Neural crest cell (in vitro differentiated cells): ENCODE results near the gene DIRAS1. TPM values are rescaled to one million over a fixed set of nuclear protein-coding genes. Genes with fewer than 3 reads are reported as not detected.
"Not testable (repeated sequence)": the region's sequence is repeated elsewhere in the genome, so short reads cannot be mapped to it uniquely, and the experiment has no call there.

ENCODE experiments used
- DNase-seq: peaks from one replicate; pipeline ENCODE4 v3.0.0; 2021; ENCODE audit warnings: low read depth, mixed read lengths, low spot score
- H3K27ac Mint-ChIP-seq: one replicate; pipeline ENCODE4 v1.8.0; 2021; ENCODE audit warnings: mild to moderate bottlenecking, mixed read lengths; ENCODE audit not compliant: unreplicated experiment
- H3K27me3 Mint-ChIP-seq: 2 replicates; pipeline ENCODE4 v1.8.0; 2021; ENCODE audit warnings: low read depth, mild to moderate bottlenecking, mixed read lengths
- H3K36me3 Mint-ChIP-seq: 2 replicates; pipeline ENCODE4 v1.8.0; 2021; ENCODE audit warnings: low read depth, mild to moderate bottlenecking, mixed read lengths
- H3K4me1 Mint-ChIP-seq: 2 replicates; pipeline ENCODE4 v1.8.0; 2021; ENCODE audit warnings: mixed read lengths
- H3K4me3 Mint-ChIP-seq: one replicate; pipeline ENCODE4 v1.8.0; 2021; ENCODE audit warnings: mild to moderate bottlenecking, mixed read lengths
- H3K9me3 Mint-ChIP-seq: 2 replicates; pipeline ENCODE4 v1.8.0; 2021; ENCODE audit warnings: mixed read lengths
- CTCF ChIP-seq: fragments of 200-600 bp; sonication (generic); conservative IDR thresholded peaks from 2 replicates; pipeline ENCODE4 v1.5.0; 2021; ENCODE audit warnings: antibody characterized with exemption, mild to moderate bottlenecking
- total RNA-seq: library from RNA; stranded (reverse); gene quantifications from 2 replicates; pipeline ENCODE4 v1.2.1, GENCODE V29; 2021

DIRAS1 gene
- total RNA-seq, 1 donor from 2014 or later = 19.9 TPM

DNA sequence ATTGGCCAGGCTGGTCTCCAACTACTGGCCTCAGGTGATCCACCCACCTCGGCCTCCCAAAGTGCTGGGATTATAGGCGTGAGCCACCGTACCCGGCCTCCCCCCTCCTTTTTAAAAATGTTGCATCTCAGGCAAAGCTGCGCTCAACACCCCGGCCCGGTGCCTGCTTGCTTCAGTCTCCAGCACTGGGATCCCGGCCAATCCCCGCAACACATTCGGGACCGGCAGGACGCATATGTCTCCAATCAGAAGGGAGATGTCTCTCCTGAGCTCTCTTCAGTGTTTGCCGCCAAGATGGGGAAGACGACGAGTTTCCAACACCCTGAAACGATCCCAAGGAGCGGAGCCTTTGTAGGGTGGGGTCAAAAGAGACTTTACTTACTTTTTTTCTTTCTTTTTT, 34.8 kb downstream of the DIRAS1 start:
- no peak overlapping the region for H3K27ac Mint-ChIP-seq
- H3K4me3 Mint-ChIP-seq = no peak overlapping the region
- peaks cover 7% of the 10 kb centered on the region for H3K36me3 Mint-ChIP-seq
- DNase-seq = no peak
- peaks cover 16% of the 10 kb centered on the region for H3K4me1 Mint-ChIP-seq
- no peaks in the 10 kb centered on the region for H3K27me3 Mint-ChIP-seq
- TF ChIP-seq CTCF = no peak
- no peaks in the 10 kb centered on the region for H3K9me3 Mint-ChIP-seq

DNA sequence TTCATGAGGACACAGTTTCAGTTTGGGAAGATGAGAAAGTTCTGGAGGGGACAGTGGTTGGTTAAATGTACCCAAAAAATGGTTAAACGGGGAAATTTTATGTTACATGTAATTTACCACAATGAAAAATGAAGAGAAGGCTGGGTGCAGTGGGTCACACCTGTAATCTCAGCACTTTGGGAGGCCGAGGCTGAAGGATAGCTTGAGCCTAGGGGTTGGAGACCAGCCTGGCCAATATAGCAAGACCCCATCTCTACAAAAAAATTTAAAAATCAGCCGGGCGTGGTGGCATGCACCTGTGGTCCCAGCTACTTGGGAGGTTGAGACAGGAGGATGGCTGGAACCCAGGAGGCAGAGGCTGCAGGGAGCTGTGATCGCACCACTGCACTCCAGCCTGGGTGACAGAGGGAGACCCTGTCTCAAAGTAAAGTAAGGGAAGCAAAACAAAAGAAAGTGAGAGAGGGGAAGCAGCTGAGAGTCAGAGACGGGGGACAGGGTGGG, 35.9 kb downstream of the DIRAS1 start:
- Mint-ChIP-seq H3K27me3 (no peaks in the 10 kb centered on the region), H3K9me3 (no peaks in the 10 kb centered on the region), H3K4me1 (peaks cover 16% of the 10 kb centered on the region), H3K4me3 (no peak overlapping the region), H3K27ac (no peak overlapping the region), H3K36me3 (peaks cover 7% of the 10 kb centered on the region)
- no peak for DNase-seq
- no peak for TF ChIP-seq CTCF

DNA sequence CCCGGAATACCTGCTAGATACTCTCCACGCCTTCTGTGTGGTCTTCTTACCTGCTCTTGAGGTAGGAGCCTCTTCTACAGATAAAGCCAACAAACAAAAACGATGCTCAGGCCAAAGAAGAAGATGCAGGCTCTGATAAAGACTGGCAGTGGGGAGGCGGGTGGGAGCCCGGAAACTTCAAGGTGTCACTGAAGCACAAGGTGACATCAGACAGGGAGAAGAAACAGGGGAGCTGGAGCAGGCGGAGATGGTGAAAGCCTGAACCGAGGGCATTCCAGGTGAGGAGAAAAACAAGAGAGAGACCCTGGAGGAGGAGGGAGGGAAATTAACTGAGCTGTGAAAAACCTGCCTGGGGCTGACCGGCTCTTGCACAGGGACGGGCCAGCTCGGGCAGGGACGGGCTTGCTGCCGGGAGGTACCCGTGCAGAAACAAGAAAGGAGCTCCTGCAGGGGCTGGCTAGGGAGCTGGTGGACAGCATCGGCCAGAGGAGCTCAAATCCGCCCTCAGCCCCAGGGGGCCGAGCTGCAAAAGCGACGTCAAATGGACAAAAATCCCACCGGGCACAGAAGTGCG, 37.7 kb downstream of the DIRAS1 start:
- Mint-ChIP-seq H3K4me1 (peaks cover 16% of the 10 kb centered on the region), H3K36me3 (peaks cover 3% of the 10 kb centered on the region), H3K9me3 (no peaks in the 10 kb centered on the region), H3K4me3 (no peak overlapping the region), H3K27ac (no peak overlapping the region), H3K27me3 (no peaks in the 10 kb centered on the region)
- no peak for TF ChIP-seq CTCF
- DNase-seq = no peak

GRCh38 chr19:2680808-2681207, 40.4 kb downstream of the DIRAS1 start:
- no peak for DNase-seq
- Mint-ChIP-seq H3K27ac (no peak overlapping the region), H3K9me3 (no peaks in the 10 kb centered on the region), H3K4me3 (no peak overlapping the region), H3K27me3 (peaks cover 3% of the 10 kb centered on the region), H3K4me1 (peaks cover 11% of the 10 kb centered on the region), H3K36me3 (peaks cover 3% of the 10 kb centered on the region)
- no peak for TF ChIP-seq CTCF

- Mint-ChIP-seq H3K27ac (no peak overlapping the region), H3K4me1 (peaks cover 4% of the 10 kb centered on the region), H3K4me3 (no peak overlapping the region), H3K27me3 (peaks cover 3% of the 10 kb centered on the region), H3K9me3 (no peaks in the 10 kb centered on the region), H3K36me3 (peaks cover 3% of the 10 kb centered on the region)
- DNase-seq = no peak
- no peak for TF ChIP-seq CTCF
These were observed 41.7 kb downstream of the DIRAS1 start for GRCh38 chr19:2679439-2679838.

DNA sequence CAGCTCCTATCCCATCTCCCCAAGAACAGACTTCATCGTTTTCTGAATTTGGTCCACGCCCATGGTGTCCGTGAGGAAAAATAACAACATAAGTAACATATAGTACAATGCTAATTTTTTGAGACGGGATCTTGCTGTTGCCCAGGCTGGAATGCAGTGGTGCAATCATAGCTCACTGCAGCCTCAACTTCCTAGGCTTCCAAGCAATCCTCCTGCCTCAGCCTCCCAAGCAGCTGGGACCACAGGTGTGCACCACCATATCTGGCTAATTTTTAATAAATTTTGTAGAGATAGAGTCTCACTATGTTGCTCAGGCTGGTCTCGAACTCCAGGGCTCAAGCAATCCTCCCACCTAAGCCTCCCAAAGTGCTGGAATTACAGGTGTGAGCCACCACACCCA, 42.2 kb downstream of the DIRAS1 start:
- H3K9me3 Mint-ChIP-seq, H3K27me3 Mint-ChIP-seq, H3K4me3 Mint-ChIP-seq, H3K36me3 Mint-ChIP-seq, H3K4me1 Mint-ChIP-seq, DNase-seq: not testable (repeated sequence)
- peak overlapping the region; percentile 93 for H3K27ac Mint-ChIP-seq
